Right lobe of liver (tissue), 4 donors: ENCODE data around the gene ITM2A.

Experiments used
- CTCF ChIP-seq, 4 donors: fragments of 200-600 bp in 3 of 4; fragments of 450-650 bp in 1 of 4; IDR thresholded peaks; one replicate each; pipeline versions ENCODE4 v1.5.1 to v1.8.0; 2016 to 2022; ENCODE audit warnings: antibody characterized with exemption in 4 of 4, mild to moderate bottlenecking in 2 of 4
- POLR2A ChIP-seq: fragments of 450-650 bp; IDR thresholded peaks from one replicate; pipeline ENCODE4 v1.6.1; 2017; ENCODE audit warnings: antibody characterized with exemption, mild to moderate bottlenecking
- donor health status: DM: no; HTN: no; CAD: no.
- donor health status: DM: no; HTN: no; CAD: no.
- donor health status: DM: no; HTN: yes; CAD: no.

GRCh38 chrX:79364306-79364705 lies 2.8 kb downstream of the ITM2A start:
- TF ChIP-seq CTCF (IDR thresholded peaks at IDR 0.05) = no peak
- no peak for TF ChIP-seq POLR2A
